SK-N-SH treated with all-trans-retinoic acid at 6 μM for 48 hours (cell line): ENCODE data around the gene OSGIN1.
"Not testable (repeated sequence)": the region's sequence is repeated elsewhere in the genome, so short reads cannot be mapped to it uniquely, and the experiment has no call there.

Experiments used
- ATAC-seq: fragments of 200-7000 bp; cut with Tn5 transposase; 3 replicates; pipeline ENCODE4 v1.9.1; 2020; ENCODE audit warnings: mild to moderate bottlenecking, moderate library complexity
- ARNTL ChIP-seq: fragments of 450-650 bp; formaldehyde crosslinking; IDR thresholded peaks from 2 replicates; pipeline ENCODE4 v1.5.0; 2020; ENCODE audit warnings: low read depth, mild to moderate bottlenecking, moderate library complexity, borderline replicate concordance
- BACH2 ChIP-seq: fragments of 250-450 bp; sonication (Bioruptor Pico); IDR thresholded peaks from 2 replicates; pipeline ENCODE4 v1.9.0; 2021; ENCODE audit warnings: mild to moderate bottlenecking, borderline replicate concordance
- CSDC2 ChIP-seq: fragments of 250-450 bp; sonication (Bioruptor Pico); IDR thresholded peaks from 2 replicates; pipeline ENCODE4 v1.5.0; 2020; ENCODE audit warnings: mild to moderate bottlenecking, moderate library complexity
- ESRRG ChIP-seq: fragments of 250-450 bp; sonication (Bioruptor Pico); IDR thresholded peaks from 2 replicates; pipeline ENCODE4 v1.6.1; 2021; ENCODE audit warnings: mild to moderate bottlenecking
- GLIS3 ChIP-seq: fragments of 250-450 bp; sonication (Bioruptor Pico); IDR thresholded peaks from 2 replicates; pipeline ENCODE4 v1.5.0; 2020; ENCODE audit warnings: mild to moderate bottlenecking, moderate library complexity
- ISL1 ChIP-seq: fragments of 250-450 bp; sonication (Bioruptor Pico); IDR thresholded peaks from 2 replicates; pipeline ENCODE4 v2.1.2; 2022; ENCODE audit warnings: mild to moderate bottlenecking, moderate library complexity
- OSR1 ChIP-seq: fragments of 250-450 bp; sonication (Bioruptor Pico); IDR thresholded peaks from 2 replicates; pipeline ENCODE4 v1.8.0; 2022; ENCODE audit warnings: moderate library complexity, mild to moderate bottlenecking, inconsistent platforms
- PPARA ChIP-seq: fragments of 250-450 bp; sonication (Bioruptor Pico); IDR thresholded peaks from 2 replicates; pipeline ENCODE4 v1.5.0; 2020; ENCODE audit warnings: mild to moderate bottlenecking, borderline replicate concordance
- RARB ChIP-seq: fragments of 250-450 bp; sonication (Bioruptor Pico); IDR thresholded peaks from 2 replicates; pipeline ENCODE4 v1.8.0; 2021; ENCODE audit warnings: mild to moderate bottlenecking, moderate library complexity
- SNAI2 ChIP-seq: fragments of 250-450 bp; sonication (Bioruptor Pico); IDR thresholded peaks from 2 replicates; pipeline ENCODE4 v1.5.0; 2020; ENCODE audit warnings: mild to moderate bottlenecking, moderate library complexity
- TCF4 ChIP-seq: fragments of 250-450 bp; sonication (Bioruptor Pico); IDR thresholded peaks from 2 replicates; pipeline ENCODE4 v1.8.0; 2021; ENCODE audit warnings: mild to moderate bottlenecking, moderate library complexity, borderline replicate concordance
- ZC3H10 ChIP-seq: fragments of 250-450 bp; sonication (Bioruptor Pico); IDR thresholded peaks from 2 replicates; pipeline ENCODE4 v1.5.1; 2021; ENCODE audit warnings: mild to moderate bottlenecking, moderate library complexity
- ZFP3 ChIP-seq: fragments of 250-450 bp; sonication (Bioruptor Pico); IDR thresholded peaks from 2 replicates; pipeline ENCODE4 v1.5.0; 2020; ENCODE audit warnings: mild to moderate bottlenecking, moderate library complexity
- ZFP30 ChIP-seq: fragments of 450-650 bp; formaldehyde crosslinking; IDR thresholded peaks from 2 replicates; pipeline ENCODE4 v1.5.0; 2022; ENCODE audit warnings: mild to moderate bottlenecking, moderate library complexity
- ZNF565 ChIP-seq: fragments of 450-650 bp; formaldehyde crosslinking; conservative IDR thresholded peaks from 2 replicates; pipeline ENCODE4 v1.5.0; 2020; ENCODE audit warnings: low read depth, mild to moderate bottlenecking, moderate library complexity
- ZNF70 ChIP-seq: fragments of 450-650 bp; formaldehyde crosslinking; IDR thresholded peaks from 2 replicates; pipeline ENCODE4 v1.5.0; 2020; ENCODE audit warnings: mild to moderate bottlenecking, moderate library complexity
- ZNF8 ChIP-seq: fragments of 450-650 bp; formaldehyde crosslinking; IDR thresholded peaks from 2 replicates; pipeline ENCODE4 v1.5.0; 2020; ENCODE audit warnings: mild to moderate bottlenecking, moderate library complexity
- TF ChIP-seq, protein P1 (sequence below): fragments of 250-450 bp; sonication (Bioruptor Pico); IDR thresholded peaks from 2 replicates; pipeline ENCODE4 v1.5.1; 2020; ENCODE audit warnings: low read depth, mild to moderate bottlenecking, moderate library complexity
- TF ChIP-seq, protein P2 (sequence below): fragments of 250-450 bp; sonication (Bioruptor Pico); IDR thresholded peaks from 2 replicates; pipeline ENCODE4 v1.8.0; 2020; ENCODE audit warnings: mild to moderate bottlenecking, moderate library complexity, borderline replicate concordance
- TF ChIP-seq, protein P3 (sequence below): fragments of 250-450 bp; sonication (Bioruptor Pico); IDR thresholded peaks from 2 replicates; pipeline ENCODE4 v1.5.1; 2021; ENCODE audit warnings: mild to moderate bottlenecking, moderate library complexity
- TF ChIP-seq, protein P4 (sequence below): fragments of 250-450 bp; sonication (Bioruptor Pico); IDR thresholded peaks from 2 replicates; pipeline ENCODE4 v1.8.0; 2021; ENCODE audit warnings: low read depth, mild to moderate bottlenecking, moderate library complexity, borderline replicate concordance
- TF ChIP-seq, protein P5 (sequence below): fragments of 250-450 bp; sonication (Bioruptor Pico); IDR thresholded peaks from 2 replicates; pipeline ENCODE4 v1.5.0; 2020; ENCODE audit warnings: mild to moderate bottlenecking, moderate library complexity

The OSGIN1 gene

DNA sequence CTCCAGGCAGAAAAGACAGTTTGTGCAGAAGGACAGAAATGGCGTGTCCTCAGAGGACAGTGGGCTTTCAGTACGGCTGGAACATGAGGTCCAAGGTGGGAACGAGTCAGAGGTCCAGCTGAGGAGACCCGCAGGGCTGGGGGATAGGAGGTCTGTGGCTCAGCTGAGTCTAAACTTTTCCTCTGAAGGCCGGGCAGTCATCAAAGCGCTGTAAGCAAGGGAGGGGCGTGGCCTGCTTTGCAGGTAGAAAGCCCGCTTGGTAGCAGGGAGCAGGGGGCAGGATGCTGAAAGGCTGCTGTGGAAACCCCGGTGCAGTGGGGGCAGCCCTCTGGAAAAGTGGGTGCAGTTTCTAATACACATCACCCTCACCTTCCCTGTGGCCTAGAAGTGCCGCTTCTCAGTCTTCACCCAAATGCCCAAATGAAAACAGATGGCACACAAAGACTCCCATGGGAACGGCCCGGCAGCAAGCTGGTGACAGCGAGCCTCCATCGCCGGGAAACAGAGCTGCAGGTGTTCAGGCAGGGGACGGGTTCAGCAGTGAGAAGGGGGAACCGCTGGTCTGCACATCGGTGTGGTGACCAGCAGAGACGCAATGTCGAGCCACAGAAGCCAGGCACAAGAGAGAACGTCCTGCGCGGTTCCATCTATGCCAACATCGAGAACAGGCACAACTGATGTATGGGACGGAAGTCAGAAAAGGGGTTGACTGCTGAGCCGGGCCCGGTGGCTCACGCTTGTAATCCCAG is 12.2 kb upstream of the OSGIN1 start:
- no peak for TF ChIP-seq TCF4 (CRISPR knock-in tag)
- no peak for TF ChIP-seq PPARA (CRISPR knock-in tag)
- no peak for TF ChIP-seq ESRRG (CRISPR knock-in tag)
- TF ChIP-seq OSR1 (CRISPR knock-in tag) = no peak
- TF ChIP-seq CSDC2 (CRISPR knock-in tag) = no peak
- TF ChIP-seq GLIS3 (CRISPR knock-in tag) = no peak
- TF ChIP-seq, protein P1, sequence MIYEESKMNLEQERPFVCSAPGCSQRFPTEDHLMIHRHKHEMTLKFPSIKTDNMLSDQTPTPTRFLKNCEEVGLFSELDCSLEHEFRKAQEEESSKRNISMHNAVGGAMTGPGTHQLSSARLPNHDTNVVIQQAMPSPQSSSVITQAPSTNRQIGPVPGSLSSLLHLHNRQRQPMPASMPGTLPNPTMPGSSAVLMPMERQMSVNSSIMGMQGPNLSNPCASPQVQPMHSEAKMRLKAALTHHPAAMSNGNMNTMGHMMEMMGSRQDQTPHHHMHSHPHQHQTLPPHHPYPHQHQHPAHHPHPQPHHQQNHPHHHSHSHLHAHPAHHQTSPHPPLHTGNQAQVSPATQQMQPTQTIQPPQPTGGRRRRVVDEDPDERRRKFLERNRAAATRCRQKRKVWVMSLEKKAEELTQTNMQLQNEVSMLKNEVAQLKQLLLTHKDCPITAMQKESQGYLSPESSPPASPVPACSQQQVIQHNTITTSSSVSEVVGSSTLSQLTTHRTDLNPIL (CRISPR knock-in tag) = no peak
- TF ChIP-seq, protein P2, sequence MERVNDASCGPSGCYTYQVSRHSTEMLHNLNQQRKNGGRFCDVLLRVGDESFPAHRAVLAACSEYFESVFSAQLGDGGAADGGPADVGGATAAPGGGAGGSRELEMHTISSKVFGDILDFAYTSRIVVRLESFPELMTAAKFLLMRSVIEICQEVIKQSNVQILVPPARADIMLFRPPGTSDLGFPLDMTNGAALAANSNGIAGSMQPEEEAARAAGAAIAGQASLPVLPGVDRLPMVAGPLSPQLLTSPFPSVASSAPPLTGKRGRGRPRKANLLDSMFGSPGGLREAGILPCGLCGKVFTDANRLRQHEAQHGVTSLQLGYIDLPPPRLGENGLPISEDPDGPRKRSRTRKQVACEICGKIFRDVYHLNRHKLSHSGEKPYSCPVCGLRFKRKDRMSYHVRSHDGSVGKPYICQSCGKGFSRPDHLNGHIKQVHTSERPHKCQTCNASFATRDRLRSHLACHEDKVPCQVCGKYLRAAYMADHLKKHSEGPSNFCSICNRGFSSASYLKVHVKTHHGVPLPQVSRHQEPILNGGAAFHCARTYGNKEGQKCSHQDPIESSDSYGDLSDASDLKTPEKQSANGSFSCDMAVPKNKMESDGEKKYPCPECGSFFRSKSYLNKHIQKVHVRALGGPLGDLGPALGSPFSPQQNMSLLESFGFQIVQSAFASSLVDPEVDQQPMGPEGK = no peak
- TF ChIP-seq ZFP30 (CRISPR knock-in tag) = no peak
- TF ChIP-seq, protein P3, sequence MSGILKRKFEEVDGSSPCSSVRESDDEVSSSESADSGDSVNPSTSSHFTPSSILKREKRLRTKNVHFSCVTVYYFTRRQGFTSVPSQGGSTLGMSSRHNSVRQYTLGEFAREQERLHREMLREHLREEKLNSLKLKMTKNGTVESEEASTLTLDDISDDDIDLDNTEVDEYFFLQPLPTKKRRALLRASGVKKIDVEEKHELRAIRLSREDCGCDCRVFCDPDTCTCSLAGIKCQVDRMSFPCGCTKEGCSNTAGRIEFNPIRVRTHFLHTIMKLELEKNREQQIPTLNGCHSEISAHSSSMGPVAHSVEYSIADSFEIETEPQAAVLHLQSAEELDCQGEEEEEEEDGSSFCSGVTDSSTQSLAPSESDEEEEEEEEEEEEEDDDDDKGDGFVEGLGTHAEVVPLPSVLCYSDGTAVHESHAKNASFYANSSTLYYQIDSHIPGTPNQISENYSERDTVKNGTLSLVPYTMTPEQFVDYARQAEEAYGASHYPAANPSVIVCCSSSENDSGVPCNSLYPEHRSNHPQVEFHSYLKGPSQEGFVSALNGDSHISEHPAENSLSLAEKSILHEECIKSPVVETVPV (CRISPR knock-in tag) = no peak
- TF ChIP-seq ZC3H10 (CRISPR knock-in tag) = no peak
- no peak for TF ChIP-seq ARNTL (CRISPR knock-in tag)
- no peak for TF ChIP-seq ZNF8 (CRISPR knock-in tag)
- no peak for TF ChIP-seq ISL1 (CRISPR knock-in tag)
- TF ChIP-seq RARB (CRISPR knock-in tag) = no peak
- TF ChIP-seq, protein P4, sequence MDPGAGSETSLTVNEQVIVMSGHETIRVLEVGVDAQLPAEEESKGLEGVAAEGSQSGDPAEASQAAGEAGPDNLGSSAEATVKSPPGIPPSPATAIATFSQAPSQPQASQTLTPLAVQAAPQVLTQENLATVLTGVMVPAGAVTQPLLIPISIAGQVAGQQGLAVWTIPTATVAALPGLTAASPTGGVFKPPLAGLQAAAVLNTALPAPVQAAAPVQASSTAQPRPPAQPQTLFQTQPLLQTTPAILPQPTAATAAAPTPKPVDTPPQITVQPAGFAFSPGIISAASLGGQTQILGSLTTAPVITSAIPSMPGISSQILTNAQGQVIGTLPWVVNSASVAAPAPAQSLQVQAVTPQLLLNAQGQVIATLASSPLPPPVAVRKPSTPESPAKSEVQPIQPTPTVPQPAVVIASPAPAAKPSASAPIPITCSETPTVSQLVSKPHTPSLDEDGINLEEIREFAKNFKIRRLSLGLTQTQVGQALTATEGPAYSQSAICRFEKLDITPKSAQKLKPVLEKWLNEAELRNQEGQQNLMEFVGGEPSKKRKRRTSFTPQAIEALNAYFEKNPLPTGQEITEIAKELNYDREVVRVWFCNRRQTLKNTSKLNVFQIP = no peak
- no peak for TF ChIP-seq ZNF70 (CRISPR knock-in tag)
- TF ChIP-seq, protein P5, sequence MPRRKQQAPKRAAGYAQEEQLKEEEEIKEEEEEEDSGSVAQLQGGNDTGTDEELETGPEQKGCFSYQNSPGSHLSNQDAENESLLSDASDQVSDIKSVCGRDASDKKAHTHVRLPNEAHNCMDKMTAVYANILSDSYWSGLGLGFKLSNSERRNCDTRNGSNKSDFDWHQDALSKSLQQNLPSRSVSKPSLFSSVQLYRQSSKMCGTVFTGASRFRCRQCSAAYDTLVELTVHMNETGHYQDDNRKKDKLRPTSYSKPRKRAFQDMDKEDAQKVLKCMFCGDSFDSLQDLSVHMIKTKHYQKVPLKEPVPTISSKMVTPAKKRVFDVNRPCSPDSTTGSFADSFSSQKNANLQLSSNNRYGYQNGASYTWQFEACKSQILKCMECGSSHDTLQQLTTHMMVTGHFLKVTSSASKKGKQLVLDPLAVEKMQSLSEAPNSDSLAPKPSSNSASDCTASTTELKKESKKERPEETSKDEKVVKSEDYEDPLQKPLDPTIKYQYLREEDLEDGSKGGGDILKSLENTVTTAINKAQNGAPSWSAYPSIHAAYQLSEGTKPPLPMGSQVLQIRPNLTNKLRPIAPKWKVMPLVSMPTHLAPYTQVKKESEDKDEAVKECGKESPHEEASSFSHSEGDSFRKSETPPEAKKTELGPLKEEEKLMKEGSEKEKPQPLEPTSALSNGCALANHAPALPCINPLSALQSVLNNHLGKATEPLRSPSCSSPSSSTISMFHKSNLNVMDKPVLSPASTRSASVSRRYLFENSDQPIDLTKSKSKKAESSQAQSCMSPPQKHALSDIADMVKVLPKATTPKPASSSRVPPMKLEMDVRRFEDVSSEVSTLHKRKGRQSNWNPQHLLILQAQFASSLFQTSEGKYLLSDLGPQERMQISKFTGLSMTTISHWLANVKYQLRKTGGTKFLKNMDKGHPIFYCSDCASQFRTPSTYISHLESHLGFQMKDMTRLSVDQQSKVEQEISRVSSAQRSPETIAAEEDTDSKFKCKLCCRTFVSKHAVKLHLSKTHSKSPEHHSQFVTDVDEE (CRISPR knock-in tag) = no peak
- TF ChIP-seq ZFP3 (CRISPR knock-in tag) = no peak
- no peak for TF ChIP-seq SNAI2 (CRISPR knock-in tag)
- peak; percentile 23; the same call in 2 of the 3 replicates for ATAC-seq

DNA sequence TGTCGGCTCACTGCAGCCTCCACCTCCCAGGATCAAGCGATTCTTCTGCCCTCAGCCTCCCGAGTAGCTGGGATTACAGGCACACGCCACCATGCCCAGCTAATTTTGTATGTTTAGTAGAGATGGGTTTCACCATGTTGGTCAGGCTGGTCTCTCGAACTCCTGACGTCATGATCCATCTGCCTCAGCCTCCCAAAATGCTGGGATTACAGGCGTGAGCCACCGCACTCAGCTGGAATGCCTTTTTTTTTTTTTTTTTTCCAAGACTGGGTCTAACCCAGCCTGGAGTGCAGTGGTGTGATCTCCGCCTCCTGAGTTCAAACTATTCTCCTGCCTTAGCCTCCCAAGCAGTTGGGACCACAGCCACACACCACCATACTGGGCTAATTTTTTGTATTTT is 11.5 kb upstream of the OSGIN1 start:
- not testable (repeated sequence) for ATAC-seq

DNA sequence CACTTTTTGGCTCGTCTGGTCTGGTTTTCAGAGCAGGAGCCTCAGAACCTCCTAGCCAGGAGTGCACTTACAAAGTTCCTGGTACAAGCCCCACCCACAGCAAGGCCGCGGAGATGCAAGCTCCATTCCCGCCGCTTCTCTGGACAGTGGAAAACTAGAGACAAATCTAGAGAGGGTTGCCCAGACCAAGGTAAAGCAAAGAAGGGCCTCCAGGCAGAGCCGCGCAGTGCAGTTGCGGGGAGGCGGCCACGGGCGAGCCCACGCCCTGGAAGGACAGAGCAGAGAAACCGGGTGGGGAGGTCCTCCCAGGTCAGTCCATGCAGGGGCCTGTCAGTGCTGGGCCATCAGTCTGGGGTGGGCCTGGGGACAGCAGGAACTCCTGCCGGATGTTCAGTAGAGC is 11.0 kb upstream of the OSGIN1 start:
- ATAC-seq = no peak
- TF ChIP-seq, protein P1 (CRISPR knock-in tag) = no peak
- TF ChIP-seq, protein P4 = no peak
- TF ChIP-seq PPARA (CRISPR knock-in tag) (no peak), ZNF8 (CRISPR knock-in tag) (no peak), ISL1 (CRISPR knock-in tag) (no peak), ARNTL (CRISPR knock-in tag) (no peak), BACH2 (CRISPR knock-in tag) (no peak), OSR1 (CRISPR knock-in tag) (no peak), ZNF565 (CRISPR knock-in tag) (no peak), CSDC2 (CRISPR knock-in tag) (no peak)
- TF ChIP-seq, protein P2 = no peak
